ENCODE results near the gene GNG14. TPM values are rescaled to one million over a fixed set of nuclear protein-coding genes. Genes with fewer than 3 reads are reported as not detected.

Gene GNG14
- total and polyA plus RNA-seq, 10 of the 15 experiments (the other 5 are each of a cell fraction or from before 2014, with no cell fraction given), result not detected

DNA sequence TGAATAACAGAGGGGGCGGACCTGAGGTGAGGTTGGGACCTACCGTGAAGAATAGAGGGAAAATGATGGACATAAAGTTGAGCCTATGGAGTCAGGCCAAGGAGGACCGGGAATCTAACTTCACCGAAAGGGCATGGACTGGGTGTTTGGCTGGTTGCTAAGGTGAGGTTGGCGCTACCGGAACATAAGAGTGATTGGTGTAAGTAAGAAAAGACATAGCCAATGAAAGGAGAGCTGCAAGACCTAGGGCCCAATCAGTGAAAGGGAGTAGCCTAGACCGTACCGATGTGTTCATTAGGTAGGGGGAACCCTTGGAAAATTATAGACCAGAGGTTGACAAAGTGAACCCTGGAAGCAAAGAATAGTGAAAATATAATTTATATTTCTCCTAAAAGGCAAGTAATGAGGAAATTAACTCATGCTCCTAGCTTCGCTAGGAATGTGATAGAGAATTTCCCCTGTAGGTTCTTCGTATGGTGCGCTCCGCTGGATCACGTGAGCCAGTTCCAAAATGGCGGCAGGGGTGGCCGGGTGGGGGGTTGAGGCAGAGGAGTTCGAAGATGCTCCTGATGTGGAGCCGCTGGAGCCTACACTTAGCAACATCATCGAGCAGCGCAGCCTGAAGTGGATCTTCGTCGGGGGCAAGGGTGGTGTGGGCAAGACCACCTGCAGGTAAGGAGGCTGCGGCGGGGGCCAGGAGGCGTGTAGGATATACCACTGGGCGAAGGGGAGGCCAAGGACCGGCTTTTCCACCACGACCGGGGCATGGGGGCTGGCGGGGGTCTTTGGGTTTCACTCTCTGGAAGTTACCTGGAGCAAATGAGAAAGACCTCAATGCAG is 49.4 kb downstream of the GNG14 start, which contains the start of gene GET3 (continued):
- no peak for TF ChIP-seq ASH2L (IDR thresholded peaks at IDR 0.05; ENCODE audit: borderline replicate concordance, low read depth)
- no peak for TF ChIP-seq WRNIP1 (IDR thresholded peaks at IDR 0.05; ENCODE audit: borderline replicate concordance, low read depth, low read length)
- 0 out of 2 replicates have a peak, but pooled peaks have one; percentile 88 for TF ChIP-seq STAT1 (conservative IDR thresholded peaks at IDR 0.05)
- TF ChIP-seq FOS (IDR thresholded peaks at IDR 0.05; ENCODE audit: borderline replicate concordance, extremely low read depth, insufficient read length), result peak; percentile 29
- no peak for TF ChIP-seq ZNF687 (IDR thresholded peaks at IDR 0.05)
- TF ChIP-seq, protein P1, sequence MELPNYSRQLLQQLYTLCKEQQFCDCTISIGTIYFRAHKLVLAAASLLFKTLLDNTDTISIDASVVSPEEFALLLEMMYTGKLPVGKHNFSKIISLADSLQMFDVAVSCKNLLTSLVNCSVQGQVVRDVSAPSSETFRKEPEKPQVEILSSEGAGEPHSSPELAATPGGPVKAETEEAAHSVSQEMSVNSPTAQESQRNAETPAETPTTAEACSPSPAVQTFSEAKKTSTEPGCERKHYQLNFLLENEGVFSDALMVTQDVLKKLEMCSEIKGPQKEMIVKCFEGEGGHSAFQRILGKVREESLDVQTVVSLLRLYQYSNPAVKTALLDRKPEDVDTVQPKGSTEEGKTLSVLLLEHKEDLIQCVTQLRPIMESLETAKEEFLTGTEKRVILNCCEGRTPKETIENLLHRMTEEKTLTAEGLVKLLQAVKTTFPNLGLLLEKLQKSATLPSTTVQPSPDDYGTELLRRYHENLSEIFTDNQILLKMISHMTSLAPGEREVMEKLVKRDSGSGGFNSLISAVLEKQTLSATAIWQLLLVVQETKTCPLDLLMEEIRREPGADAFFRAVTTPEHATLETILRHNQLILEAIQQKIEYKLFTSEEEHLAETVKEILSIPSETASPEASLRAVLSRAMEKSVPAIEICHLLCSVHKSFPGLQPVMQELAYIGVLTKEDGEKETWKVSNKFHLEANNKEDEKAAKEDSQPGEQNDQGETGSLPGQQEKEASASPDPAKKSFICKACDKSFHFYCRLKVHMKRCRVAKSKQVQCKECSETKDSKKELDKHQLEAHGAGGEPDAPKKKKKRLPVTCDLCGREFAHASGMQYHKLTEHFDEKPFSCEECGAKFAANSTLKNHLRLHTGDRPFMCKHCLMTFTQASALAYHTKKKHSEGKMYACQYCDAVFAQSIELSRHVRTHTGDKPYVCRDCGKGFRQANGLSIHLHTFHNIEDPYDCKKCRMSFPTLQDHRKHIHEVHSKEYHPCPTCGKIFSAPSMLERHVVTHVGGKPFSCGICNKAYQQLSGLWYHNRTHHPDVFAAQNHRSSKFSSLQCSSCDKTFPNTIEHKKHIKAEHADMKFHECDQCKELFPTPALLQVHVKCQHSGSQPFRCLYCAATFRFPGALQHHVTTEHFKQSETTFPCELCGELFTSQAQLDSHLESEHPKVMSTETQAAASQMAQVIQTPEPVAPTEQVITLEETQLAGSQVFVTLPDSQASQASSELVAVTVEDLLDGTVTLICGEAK (IDR thresholded peaks at IDR 0.05; ENCODE audit: borderline replicate concordance), result peak; percentile 71; the same call in 1 of the 2 replicates
- TF ChIP-seq, protein P2, sequence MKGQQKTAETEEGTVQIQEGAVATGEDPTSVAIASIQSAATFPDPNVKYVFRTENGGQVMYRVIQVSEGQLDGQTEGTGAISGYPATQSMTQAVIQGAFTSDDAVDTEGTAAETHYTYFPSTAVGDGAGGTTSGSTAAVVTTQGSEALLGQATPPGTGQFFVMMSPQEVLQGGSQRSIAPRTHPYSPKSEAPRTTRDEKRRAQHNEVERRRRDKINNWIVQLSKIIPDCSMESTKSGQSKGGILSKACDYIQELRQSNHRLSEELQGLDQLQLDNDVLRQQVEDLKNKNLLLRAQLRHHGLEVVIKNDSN (IDR thresholded peaks at IDR 0.05; ENCODE audit: borderline replicate concordance, extremely low read length, insufficient read depth, low read depth, low read length), result peak; percentile 93
- peak; percentile 36; the same call in 1 of the 2 replicates for TF ChIP-seq NR2F1 (conservative IDR thresholded peaks at IDR 0.05)
- no peak for TF ChIP-seq SUZ12 (IDR thresholded peaks at IDR 0.05; ENCODE audit: unreplicated experiment)
- TF ChIP-seq, protein P3, sequence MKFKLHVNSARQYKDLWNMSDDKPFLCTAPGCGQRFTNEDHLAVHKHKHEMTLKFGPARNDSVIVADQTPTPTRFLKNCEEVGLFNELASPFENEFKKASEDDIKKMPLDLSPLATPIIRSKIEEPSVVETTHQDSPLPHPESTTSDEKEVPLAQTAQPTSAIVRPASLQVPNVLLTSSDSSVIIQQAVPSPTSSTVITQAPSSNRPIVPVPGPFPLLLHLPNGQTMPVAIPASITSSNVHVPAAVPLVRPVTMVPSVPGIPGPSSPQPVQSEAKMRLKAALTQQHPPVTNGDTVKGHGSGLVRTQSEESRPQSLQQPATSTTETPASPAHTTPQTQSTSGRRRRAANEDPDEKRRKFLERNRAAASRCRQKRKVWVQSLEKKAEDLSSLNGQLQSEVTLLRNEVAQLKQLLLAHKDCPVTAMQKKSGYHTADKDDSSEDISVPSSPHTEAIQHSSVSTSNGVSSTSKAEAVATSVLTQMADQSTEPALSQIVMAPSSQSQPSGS (IDR thresholded peaks at IDR 0.05; ENCODE audit: low read length), result no peak
- peak; percentile 88; the same call in 1 of the 2 replicates for TF ChIP-seq CHD2 (IDR thresholded peaks at IDR 0.05; ENCODE audit: borderline replicate concordance, low read depth, low read length)
- peak; percentile 60; the same call in 1 of the 2 replicates for TF ChIP-seq SMAD5 (IDR thresholded peaks at IDR 0.05; ENCODE audit: low read depth)
- TF ChIP-seq SKIL (IDR thresholded peaks at IDR 0.05; ENCODE audit: low read depth, poor library complexity, severe bottlenecking), result peak; percentile 99
- 0 out of 2 replicates have a peak, but pooled peaks have one; percentile 10 for TF ChIP-seq POLR2AphosphoS2 (IDR thresholded peaks at IDR 0.05; ENCODE audit: low read depth, low read length)
- no peak for TF ChIP-seq CBX5 (IDR thresholded peaks at IDR 0.05; ENCODE audit: low read depth)
